K562 (cell line): ENCODE results near the gene TAF8. TPM values are rescaled to one million over a fixed set of nuclear protein-coding genes. Genes with fewer than 3 reads are reported as not detected.
A peak's percentile ranks its signal among the peaks of the same experiment; 100 is the strongest.

Experiments
- CREBBP ChIP-seq: IDR thresholded peaks from one replicate; pipeline ENCODE4 v1.6.1; 2012; ENCODE audit warnings: low read depth, mild to moderate bottlenecking, control low read depth, inconsistent platforms, low read length
- KHSRP ChIP-seq: fragments of 450-650 bp; IDR thresholded peaks from 2 replicates; pipeline ENCODE4 v1.6.1; 2017
- NFE2L1 ChIP-seq: fragments of 450-650 bp; IDR thresholded peaks from 2 replicates; pipeline ENCODE4 v1.6.1; 2016; ENCODE audit warnings: missing genetic modification characterization, low read depth, mild to moderate bottlenecking, missing compliant biosample characterization, moderate library complexity, borderline replicate concordance
- TEAD1 ChIP-seq, 2 experiments: fragments of 450-650 bp in 1 of 2; sonication (generic) in 1 of 2; formaldehyde crosslinking; IDR thresholded peaks; 2 replicates each; pipeline versions ENCODE4 v1.4.0 to v1.8.0; 2020 to 2022; ENCODE audit warnings: mild to moderate bottlenecking in 2 of 2, missing genetic modification reagents in 1 of 2
- ZBED1 ChIP-seq: IDR thresholded peaks from 2 replicates; pipeline ENCODE4 v1.6.1; 2014
- polyA plus RNA-seq, 8 experiments: library from polyadenylated mRNA; depleted of rRNA in 4 of 8; stranded (reverse) in 5 of 8; unstranded in 3 of 8; fragments of >200 nt; fragmentation: Nextera tagmentation in 2 of 8; fragmentation: Illumina TruSeq in 1 of 8; extraction: Ambion mirVana in 2 of 8; extraction: Trizol in 1 of 8; gene quantifications; 2 replicates each; pipeline versions ENCODE4 v1.2.1 to v1.2.3, GENCODE V29; 2011 to 2014; ENCODE audit warnings: inconsistent platforms in 1 of 8, missing spikeins in 1 of 8
- total RNA-seq, 7 experiments: library from RNA; depleted of rRNA in 6 of 7; stranded (reverse); fragments of >200 nt in 6 of 7; fragmentation: Illumina TruSeq in 2 of 7; extraction: Trizol in 2 of 7; gene quantifications; 2 replicates each; pipeline versions ENCODE4 v1.2.1 to v1.2.3, GENCODE V29; 2011 to 2021; ENCODE audit warnings: low replicate concordance in 1 of 7
- TF ChIP-seq, protein P1 (sequence below): fragments of 450-650 bp; IDR thresholded peaks from 2 replicates; pipeline ENCODE4 v1.6.1; 2016; ENCODE audit warnings: mild to moderate bottlenecking, moderate library complexity
- TF ChIP-seq, protein P2 (sequence below): fragments of 450-650 bp; formaldehyde crosslinking; IDR thresholded peaks from 2 replicates; pipeline ENCODE4 v1.4.0; 2022; ENCODE audit warnings: missing genetic modification characterization
- TF ChIP-seq, protein P3 (sequence below): sonication (generic); formaldehyde crosslinking; IDR thresholded peaks from 2 replicates; pipeline ENCODE4 v1.8.0; 2022; ENCODE audit warnings: missing genetic modification reagents, mild to moderate bottlenecking, borderline replicate concordance
- TF ChIP-seq, protein P4 (sequence below): sonication (generic); formaldehyde crosslinking; IDR thresholded peaks from 2 replicates; pipeline ENCODE4 v1.8.0; 2022; ENCODE audit warnings: missing genetic modification reagents, mild to moderate bottlenecking, borderline replicate concordance

Gene TAF8
- total and polyA plus RNA-seq, 9 of the 15 experiments (the other 6 are each of a cell fraction or from before 2014, with no cell fraction given), result 29.4 to 84.0 (median 52.6) TPM

DNA sequence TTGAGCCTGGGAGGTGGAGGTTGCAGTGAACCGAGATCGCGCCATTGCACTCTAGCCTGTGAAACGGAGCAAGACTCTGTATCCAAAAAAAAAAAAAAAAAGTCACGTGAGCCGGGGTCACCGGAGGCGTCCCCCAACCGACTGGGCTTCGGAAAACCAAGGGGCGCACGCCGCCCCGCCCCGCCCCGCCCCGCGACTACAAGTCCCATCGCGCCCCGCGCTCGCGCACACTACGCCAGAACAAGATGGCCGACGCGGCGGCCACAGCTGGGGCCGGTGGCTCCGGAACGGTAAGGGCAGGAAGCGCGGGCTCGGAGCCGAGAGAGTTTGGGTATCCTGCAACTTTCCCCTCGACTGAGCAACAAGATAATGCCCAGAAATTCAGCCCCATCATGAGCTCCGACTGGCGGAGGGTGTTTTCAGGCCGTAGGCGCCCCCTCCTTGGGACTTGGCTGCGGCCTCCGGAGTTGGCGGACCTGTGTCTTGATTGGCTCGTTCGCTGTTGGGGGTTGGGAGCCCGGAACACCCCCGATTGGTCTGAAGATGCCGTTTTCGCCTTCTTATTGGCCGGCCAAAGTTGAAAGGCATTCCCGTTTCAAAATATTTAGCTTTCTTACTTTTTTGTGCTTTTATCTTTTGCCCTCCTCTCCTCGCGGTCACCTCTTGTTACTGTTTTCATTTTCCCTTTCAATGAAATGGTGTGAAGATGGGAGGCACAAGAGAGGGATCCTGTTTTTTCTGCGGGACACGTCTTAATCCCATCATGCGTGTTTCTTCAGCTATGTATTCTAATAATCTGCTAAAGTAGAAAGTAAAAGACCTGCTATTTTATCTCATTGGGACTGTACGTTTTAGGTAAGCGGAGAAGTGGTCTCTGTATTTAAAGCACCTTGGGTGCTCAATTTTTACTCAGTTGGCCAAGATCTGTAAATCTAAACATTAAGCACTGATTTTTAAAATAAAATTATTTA, at the start of gene TAF8 (continued):
- TF ChIP-seq, protein P1, sequence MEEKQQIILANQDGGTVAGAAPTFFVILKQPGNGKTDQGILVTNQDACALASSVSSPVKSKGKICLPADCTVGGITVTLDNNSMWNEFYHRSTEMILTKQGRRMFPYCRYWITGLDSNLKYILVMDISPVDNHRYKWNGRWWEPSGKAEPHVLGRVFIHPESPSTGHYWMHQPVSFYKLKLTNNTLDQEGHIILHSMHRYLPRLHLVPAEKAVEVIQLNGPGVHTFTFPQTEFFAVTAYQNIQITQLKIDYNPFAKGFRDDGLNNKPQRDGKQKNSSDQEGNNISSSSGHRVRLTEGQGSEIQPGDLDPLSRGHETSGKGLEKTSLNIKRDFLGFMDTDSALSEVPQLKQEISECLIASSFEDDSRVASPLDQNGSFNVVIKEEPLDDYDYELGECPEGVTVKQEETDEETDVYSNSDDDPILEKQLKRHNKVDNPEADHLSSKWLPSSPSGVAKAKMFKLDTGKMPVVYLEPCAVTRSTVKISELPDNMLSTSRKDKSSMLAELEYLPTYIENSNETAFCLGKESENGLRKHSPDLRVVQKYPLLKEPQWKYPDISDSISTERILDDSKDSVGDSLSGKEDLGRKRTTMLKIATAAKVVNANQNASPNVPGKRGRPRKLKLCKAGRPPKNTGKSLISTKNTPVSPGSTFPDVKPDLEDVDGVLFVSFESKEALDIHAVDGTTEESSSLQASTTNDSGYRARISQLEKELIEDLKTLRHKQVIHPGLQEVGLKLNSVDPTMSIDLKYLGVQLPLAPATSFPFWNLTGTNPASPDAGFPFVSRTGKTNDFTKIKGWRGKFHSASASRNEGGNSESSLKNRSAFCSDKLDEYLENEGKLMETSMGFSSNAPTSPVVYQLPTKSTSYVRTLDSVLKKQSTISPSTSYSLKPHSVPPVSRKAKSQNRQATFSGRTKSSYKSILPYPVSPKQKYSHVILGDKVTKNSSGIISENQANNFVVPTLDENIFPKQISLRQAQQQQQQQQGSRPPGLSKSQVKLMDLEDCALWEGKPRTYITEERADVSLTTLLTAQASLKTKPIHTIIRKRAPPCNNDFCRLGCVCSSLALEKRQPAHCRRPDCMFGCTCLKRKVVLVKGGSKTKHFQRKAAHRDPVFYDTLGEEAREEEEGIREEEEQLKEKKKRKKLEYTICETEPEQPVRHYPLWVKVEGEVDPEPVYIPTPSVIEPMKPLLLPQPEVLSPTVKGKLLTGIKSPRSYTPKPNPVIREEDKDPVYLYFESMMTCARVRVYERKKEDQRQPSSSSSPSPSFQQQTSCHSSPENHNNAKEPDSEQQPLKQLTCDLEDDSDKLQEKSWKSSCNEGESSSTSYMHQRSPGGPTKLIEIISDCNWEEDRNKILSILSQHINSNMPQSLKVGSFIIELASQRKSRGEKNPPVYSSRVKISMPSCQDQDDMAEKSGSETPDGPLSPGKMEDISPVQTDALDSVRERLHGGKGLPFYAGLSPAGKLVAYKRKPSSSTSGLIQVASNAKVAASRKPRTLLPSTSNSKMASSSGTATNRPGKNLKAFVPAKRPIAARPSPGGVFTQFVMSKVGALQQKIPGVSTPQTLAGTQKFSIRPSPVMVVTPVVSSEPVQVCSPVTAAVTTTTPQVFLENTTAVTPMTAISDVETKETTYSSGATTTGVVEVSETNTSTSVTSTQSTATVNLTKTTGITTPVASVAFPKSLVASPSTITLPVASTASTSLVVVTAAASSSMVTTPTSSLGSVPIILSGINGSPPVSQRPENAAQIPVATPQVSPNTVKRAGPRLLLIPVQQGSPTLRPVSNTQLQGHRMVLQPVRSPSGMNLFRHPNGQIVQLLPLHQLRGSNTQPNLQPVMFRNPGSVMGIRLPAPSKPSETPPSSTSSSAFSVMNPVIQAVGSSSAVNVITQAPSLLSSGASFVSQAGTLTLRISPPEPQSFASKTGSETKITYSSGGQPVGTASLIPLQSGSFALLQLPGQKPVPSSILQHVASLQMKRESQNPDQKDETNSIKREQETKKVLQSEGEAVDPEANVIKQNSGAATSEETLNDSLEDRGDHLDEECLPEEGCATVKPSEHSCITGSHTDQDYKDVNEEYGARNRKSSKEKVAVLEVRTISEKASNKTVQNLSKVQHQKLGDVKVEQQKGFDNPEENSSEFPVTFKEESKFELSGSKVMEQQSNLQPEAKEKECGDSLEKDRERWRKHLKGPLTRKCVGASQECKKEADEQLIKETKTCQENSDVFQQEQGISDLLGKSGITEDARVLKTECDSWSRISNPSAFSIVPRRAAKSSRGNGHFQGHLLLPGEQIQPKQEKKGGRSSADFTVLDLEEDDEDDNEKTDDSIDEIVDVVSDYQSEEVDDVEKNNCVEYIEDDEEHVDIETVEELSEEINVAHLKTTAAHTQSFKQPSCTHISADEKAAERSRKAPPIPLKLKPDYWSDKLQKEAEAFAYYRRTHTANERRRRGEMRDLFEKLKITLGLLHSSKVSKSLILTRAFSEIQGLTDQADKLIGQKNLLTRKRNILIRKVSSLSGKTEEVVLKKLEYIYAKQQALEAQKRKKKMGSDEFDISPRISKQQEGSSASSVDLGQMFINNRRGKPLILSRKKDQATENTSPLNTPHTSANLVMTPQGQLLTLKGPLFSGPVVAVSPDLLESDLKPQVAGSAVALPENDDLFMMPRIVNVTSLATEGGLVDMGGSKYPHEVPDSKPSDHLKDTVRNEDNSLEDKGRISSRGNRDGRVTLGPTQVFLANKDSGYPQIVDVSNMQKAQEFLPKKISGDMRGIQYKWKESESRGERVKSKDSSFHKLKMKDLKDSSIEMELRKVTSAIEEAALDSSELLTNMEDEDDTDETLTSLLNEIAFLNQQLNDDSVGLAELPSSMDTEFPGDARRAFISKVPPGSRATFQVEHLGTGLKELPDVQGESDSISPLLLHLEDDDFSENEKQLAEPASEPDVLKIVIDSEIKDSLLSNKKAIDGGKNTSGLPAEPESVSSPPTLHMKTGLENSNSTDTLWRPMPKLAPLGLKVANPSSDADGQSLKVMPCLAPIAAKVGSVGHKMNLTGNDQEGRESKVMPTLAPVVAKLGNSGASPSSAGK, result no peak
- TF ChIP-seq CREBBP (no peak), TEAD1 (CRISPR knock-in tag; IDR thresholded peaks at IDR 0.05) (peak in 1 of 2 experiments; percentile 87; a peak in 2 of 4 replicates), KHSRP (no peak), NFE2L1 (no peak), ZBED1 (no peak)
- TF ChIP-seq, protein P2, sequence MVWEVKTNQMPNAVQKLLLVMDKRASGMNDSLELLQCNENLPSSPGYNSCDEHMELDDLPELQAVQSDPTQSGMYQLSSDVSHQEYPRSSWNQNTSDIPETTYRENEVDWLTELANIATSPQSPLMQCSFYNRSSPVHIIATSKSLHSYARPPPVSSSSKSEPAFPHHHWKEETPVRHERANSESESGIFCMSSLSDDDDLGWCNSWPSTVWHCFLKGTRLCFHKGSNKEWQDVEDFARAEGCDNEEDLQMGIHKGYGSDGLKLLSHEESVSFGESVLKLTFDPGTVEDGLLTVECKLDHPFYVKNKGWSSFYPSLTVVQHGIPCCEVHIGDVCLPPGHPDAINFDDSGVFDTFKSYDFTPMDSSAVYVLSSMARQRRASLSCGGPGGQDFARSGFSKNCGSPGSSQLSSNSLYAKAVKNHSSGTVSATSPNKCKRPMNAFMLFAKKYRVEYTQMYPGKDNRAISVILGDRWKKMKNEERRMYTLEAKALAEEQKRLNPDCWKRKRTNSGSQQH (CRISPR knock-in tag), result peak; percentile 77
- TF ChIP-seq, protein P3, sequence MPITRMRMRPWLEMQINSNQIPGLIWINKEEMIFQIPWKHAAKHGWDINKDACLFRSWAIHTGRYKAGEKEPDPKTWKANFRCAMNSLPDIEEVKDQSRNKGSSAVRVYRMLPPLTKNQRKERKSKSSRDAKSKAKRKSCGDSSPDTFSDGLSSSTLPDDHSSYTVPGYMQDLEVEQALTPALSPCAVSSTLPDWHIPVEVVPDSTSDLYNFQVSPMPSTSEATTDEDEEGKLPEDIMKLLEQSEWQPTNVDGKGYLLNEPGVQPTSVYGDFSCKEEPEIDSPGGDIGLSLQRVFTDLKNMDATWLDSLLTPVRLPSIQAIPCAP (CRISPR knock-in tag), result peak; percentile 9; the same call in 1 of the 2 replicates
- TF ChIP-seq, protein P4, sequence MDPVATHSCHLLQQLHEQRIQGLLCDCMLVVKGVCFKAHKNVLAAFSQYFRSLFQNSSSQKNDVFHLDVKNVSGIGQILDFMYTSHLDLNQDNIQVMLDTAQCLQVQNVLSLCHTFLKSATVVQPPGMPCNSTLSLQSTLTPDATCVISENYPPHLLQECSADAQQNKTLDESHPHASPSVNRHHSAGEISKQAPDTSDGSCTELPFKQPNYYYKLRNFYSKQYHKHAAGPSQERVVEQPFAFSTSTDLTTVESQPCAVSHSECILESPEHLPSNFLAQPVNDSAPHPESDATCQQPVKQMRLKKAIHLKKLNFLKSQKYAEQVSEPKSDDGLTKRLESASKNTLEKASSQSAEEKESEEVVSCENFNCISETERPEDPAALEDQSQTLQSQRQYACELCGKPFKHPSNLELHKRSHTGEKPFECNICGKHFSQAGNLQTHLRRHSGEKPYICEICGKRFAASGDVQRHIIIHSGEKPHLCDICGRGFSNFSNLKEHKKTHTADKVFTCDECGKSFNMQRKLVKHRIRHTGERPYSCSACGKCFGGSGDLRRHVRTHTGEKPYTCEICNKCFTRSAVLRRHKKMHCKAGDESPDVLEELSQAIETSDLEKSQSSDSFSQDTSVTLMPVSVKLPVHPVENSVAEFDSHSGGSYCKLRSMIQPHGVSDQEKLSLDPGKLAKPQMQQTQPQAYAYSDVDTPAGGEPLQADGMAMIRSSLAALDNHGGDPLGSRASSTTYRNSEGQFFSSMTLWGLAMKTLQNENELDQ (CRISPR knock-in tag), result no peak
